B cell (primary cell): ENCODE results near the gene SDK1.

Source experiments
- CTCF ChIP-seq: fragments of 200-600 bp; IDR thresholded peaks from one replicate; pipeline ENCODE4 v1.8.0; 2022; ENCODE audit warnings: antibody characterized with exemption, mild to moderate bottlenecking
- EZH2 ChIP-seq: IDR thresholded peaks from 2 replicates; pipeline ENCODE4 v1.6.1; 2012; ENCODE audit warnings: borderline replicate concordance, low read depth, mild to moderate bottlenecking, moderate library complexity, low read length; ENCODE audit not compliant: insufficient read depth, poor library complexity, severe bottlenecking

GRCh38 chr7:4178916-4179687 is 878.0 kb downstream of the SDK1 start:
- no peak for TF ChIP-seq CTCF
- TF ChIP-seq EZH2: no peak
